Inflammatory macrophage (primary cell): ENCODE results near the gene TMEM72.

Source experiments
- DNase-seq, 2 donors: peaks; one replicate each; pipeline ENCODE4 v3.0.0-alpha.2; 2020 to 2022

The TMEM72 gene

DNA sequence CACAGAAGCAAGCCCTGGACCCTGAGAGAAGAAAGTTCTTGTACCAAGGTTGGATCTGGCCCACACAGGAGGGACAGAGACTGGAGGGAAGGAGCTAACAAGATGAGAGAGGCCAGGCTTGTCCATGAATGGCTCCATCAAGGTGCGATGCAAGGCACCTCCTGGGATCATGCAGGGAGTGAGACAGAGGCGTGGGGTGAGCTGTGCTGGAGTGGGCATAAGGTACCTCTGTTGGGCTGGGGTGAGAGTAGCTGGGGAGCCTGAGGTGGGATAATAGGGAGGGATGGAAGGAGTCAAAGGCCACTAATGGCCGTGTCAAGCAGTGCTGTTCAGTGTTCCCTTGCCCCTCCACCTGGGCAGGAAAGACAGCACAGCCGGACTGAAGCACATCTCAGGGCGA, 9.9 kb downstream of the TMEM72 start:
- DNase-seq: no peak

DNA sequence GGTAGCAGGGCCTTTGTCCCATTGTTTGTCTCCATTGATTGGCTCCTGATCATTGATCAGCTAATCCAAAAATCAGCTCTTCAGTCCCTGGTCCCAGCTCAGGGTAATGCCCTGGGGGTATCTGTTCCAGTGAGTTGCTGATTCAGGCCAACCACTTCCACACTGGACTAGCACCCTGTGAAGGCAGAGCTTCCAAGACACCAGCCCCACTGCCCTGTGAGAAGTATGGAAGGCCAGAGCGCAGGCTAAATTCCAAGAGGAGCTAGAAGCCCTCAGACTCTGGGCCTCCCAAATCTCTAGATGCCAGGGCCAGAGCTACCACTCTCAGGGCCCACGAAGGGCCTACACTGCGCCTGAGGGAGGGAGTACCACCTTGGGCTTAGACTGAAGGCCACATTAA, 10.4 kb downstream of the TMEM72 start:
- no peak for DNase-seq

DNA sequence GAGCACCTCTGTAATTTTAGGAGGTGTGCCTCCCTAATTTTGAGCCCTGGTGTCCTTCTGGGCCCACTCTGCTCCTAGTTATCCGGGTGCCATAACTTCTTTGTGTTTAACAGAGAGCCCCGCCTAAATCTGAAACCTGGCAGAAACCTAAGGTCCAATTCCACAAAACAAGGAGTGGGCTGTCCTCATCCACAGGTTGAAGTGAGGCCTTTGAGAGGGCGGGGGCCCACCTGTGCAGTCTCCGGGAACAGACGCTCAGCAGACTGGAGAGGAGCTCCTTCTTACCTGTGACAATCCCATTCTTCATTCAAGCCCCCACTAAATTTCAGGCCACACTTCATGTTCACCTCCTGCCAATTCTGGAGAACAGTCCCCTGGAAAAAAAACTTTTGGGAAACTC, 10.9 kb downstream of the TMEM72 start:
- no peak for DNase-seq

DNA sequence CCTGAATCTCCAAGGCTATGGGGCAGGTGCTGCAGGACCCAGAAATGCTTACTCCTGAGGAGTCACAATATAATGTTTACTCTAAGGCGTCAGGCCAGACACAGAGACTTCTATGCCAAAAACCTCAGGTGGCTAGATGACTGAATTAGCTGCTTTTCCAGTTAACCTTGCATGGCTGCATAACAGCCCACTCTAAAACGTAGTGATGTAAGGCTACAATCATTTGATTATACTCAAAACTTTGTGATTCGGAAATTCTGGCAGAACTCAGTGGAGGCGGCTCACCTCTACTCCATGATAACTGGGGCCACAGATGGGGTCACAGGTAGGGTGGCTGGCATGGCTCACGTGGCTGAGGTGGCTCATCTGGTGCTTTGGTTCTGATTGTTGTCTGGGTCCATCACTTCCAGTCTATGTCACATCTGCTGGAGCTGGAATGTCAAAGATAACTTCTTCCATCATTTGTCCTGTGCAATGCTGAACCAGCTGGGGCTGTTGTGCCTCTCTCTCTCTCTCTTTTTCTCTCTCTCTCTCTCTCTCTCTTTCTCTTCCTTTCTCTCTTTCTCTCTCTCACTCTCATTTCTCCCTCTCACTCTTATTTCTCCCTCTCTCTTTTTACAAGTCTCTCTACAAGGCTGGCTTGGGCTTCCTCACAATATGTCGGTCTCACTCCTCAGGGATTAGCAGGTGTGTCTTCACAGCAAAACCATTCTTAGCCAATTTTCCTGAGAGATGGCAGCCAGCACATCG, 11.8 kb downstream of the TMEM72 start:
- DNase-seq: no peak

DNA sequence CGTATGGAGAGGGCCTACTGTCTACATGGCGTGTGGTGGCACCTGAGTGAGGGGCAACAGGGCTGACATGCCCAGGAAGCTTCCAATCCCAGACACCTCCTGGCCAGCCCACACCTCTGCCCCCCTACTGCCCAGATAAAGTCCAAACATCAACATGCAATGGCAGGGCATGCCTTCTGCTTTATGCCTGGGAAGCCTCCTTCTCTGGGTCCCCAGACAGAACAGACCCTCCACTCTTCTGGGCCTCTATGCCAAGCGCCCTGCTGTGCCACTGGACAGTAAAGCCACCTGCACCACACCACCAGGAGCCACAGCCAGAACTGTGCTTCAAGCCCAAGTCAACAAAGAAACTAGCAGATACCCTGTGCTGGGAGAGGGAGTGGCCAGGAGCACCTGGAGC, 12.5 kb downstream of the TMEM72 start:
- DNase-seq: no peak

DNA sequence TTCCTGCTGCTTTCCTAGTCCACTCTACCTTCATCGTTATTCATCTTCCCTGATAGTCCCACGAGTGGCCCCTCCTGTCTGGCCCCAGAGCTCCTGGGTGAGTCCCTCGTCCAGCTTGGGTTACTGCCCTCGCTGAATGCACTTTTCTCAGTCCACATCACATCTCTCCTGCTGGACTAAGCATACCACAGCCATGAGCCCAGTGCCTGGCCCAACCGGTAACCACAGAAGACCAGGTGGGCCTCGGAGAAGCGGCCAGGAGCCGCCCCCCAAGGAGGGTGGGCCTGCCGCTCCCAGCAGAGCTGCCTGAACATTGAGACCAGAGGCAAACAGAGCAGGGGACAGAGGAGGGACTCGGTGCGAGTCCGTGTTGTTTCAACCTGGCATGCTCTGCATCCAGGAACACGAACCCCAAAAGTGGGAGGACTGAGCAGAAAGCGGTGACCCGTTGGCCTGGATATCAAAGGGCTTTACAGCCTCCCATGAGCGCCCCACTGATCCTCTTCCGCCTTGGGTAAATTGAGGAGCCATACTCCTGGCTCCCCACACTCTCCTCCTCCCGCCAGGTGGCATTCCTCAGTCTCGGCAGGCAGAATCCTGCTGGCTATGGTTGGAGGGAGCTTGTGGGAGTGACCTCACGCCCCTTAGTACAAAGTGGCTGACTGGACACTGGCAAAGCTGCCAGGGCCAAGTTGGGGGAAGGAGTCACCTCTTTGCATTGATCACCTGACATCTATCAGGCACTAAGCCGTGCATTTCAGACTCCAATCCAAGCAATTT, 13.3 kb downstream of the TMEM72 start:
- DNase-seq: no peak

DNA sequence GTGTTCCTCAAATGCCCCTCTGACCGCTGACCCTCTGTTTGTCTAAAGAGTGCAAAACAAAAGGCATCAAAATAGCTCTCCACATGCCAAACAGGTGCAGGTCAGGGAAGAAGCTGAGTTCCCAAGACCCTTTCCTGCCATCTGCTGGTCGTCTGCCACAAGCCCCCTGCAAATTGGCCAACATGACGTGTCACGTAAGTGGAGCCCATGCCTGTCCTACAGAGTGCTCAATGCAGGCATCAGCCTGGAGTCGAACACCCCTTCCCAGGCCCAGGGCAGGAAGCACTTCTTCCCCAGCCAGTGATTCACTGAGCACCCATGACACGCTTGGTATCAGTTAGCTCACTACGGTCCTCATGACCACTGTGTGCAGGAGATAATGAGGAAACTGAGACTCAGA, 14.1 kb downstream of the TMEM72 start:
- DNase-seq: peak; percentile 67 to 84

DNA sequence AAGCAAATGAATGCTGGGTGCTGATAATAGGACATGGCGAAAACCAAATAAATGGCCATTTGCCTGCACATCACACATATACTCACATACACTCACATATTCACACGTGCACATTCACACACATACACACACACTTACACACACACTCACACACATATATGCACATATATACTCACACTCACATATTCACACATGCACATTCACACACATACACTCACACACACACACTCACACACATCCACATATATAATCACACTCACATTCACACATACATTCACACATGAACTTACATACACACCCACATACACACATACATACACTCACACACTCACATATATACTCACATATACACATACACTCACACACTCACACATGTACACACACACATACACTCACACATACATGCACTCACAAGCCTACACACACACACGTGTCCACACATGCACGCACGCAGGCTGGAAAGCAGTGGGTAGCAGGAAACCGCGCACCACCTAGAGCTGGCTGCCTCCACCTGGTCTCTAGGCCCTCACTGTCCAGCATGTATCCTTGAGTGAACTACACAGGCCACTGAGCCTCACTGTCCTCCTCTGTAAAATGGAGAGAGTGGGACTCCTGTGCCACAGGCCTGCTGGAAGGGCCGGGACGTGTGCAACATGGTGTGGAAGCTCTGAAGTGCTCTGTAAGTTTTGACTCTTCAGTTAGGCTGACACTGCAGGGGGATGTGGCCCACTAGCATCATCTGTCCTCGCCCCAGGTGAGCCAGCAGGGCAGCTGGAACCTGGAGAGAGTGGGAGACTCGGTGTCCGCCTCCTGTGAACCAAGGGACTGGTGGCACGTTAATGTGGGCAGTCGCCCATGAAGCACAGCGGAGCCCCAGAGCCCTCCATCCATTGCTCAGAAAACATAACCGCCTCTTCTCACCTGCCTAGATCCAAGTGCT, 14.9 kb downstream of the TMEM72 start:
- DNase-seq: no peak

DNA sequence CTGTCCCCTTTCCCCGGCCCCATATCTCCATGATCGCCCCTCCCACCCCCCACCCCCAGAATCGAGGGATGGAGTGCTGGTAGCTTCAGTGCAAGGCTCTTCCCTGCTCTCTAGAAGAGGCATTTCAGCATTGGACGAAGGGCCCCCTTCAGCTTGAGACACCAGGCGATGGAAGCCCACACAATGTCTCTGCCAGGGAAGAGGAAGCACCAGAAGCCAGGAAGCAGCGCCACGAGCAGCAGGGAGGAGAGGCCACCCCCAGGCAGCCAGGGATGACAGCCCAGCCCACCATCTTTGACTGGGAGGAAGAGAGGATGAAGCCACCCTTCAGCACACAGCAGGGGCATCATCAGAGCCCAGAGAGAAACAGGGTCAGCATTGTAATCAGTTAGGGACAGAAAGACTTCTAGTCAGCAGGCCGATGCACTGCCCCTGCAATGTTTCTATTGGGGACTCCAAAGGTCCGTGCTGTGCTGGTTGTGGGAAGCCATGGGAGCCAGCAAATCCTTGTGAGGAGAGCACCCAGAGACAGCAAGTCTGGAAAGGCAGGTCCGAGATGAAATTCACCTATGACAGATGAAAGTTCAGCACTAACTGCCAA, 15.7 kb downstream of the TMEM72 start:
- DNase-seq: peak; percentile 32 to 74

DNA sequence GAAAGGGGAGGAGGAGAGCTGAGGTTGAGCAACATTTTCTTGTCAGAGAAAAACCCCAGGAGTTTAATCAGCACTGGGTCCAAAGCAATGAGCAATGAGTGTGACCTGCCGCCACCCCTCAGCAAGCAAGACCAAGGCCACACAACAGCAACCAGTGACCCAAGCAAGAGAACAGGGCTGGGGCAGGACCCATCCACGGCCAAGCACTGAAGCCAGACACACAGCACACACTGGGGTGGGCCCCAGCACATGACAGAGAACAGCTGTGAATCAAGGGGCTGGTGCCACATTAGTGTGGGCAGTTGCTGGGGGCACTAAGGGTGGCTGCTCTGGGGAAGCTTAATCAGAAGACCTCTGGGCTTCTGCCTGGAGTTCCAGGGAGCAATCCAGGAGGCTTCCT, 16.2 kb downstream of the TMEM72 start:
- DNase-seq: peak in 1 of 2 donors; percentile 40

DNA sequence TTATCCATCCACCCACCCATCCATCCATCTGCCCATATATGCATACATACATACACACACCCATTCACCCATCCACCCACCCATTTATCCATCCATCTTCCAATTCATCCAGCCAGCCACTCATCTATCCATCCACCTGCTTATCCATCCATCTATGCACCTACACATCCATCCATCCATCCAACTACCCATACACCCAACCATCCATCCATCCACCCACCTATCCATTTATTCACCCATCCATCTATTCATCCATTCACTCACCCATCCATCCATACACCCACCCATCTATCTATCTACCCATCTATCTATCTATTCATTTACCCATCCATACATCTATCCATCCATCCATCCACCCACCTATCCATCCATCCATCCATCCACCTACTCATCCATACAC, 17.3 kb downstream of the TMEM72 start:
- DNase-seq: no peak

DNA sequence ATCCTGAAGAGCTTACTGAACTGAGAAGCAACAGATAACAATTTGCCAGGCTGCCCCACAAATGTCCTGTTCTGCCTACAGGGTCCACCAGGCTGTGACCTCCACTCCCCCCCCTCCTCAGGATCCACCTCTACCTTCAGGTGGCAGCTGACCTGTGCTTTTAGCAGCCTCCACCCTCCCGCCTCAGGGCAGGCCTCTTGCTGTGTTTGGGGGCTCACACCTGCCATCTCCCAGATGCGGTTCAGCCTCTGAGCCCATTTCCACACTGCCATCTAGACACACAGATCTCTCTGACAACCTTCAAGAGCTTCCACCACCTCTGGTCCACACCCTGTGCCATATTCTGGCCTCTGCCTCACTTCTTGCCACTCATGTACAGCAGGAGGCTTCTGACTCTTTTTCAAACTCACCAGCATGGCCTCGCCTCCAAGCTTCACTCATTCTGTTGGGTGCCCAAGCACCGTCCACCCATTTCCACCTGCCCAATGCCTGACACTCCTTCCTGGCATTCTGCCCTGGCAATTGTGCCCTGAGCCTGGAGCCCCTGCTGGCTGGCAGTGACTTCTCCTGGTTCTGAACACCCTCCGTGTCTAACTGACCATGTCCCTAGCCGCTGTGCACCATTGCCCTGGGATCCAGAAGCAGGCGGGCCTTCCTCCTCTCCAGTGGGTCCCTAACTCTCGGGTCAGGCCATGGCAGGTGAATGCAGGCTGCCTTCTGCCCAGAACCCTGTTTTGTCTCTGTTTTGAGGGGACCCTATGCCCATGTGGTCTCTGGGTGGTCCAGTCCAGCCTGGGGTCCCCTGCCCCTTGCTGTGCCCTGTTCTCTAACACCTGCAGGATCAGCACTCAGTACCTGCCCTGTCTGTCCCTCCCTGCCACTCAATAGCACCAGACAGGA, 18.5 kb downstream of the TMEM72 start:
- DNase-seq: no peak

DNA sequence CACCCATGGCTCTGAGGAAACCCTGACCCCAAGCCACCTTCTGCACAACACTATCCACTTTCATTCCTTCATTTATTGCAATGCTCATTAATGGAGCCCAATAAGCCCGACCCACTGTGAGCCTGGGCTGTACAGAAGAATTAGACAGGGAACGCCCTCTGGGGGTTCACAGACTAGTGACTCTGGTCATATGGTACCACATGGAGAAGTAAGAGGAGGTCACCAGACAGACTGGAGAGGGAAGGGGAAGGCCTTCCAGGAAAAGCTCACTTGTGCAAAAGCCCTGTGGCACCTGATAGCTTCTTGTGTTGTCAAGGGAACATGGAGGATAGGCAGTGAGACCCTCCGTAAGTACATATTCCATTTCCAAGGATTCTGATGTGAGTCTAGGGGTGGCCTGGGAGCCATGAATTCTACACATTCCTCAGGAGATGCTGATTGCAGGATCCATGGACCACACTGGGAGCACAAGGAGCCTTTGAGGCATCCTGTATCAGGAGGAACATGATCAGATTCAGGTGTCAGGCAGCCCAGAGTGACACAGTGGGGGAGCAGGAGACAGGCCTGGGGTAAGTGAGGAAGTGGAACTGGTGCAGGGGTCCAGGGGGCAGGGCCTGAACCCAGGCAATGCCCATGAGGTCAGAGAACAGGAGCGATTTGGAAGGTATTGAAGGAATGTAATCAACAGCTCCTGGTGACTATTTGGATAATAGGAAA, 19.9 kb downstream of the TMEM72 start:
- DNase-seq: peak; percentile 78 to 79

DNA sequence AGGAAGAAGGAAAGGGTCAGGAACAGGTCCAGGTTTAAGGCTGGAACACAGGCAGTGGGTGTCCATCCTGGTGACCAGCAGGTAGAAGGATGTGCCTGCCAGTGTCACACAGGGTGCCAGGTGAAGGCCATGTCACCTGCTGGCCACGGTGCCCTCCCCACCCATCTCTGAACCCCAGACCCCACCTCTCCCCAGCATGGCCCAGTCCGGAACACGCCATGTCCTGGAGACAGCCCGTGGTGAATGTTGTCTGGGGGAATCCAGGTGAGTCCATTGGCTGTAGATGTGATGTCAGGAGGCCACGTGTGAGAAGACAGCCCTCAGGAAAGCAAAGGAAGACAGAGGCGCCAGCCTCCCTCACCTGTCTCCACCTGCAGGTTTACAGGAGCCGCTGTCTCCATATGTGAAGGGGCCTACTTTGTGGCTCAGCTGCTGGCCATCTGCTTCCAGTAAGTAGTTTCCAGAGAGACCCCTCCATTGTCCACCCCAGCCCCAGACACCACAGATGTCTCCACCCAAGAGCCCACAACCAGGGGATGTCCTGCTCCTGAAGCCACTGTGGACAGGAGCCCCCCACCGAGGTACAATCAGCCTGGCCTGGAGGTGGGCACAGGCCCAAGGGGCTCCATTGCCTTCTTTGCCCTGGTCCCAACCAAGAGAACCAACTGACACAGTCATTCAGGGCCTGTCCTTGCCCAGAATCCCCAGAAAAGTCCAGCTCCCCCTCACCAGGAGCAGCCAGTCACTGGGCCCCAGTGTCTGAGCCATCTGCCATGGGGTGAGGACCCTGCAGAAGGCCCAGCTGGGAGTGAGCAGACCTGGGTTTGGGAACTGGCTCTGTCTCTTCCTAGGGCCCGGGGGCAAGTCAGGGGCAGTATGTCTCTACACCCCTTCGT, 20.7 kb downstream of the TMEM72 start:
- DNase-seq: no peak

DNA sequence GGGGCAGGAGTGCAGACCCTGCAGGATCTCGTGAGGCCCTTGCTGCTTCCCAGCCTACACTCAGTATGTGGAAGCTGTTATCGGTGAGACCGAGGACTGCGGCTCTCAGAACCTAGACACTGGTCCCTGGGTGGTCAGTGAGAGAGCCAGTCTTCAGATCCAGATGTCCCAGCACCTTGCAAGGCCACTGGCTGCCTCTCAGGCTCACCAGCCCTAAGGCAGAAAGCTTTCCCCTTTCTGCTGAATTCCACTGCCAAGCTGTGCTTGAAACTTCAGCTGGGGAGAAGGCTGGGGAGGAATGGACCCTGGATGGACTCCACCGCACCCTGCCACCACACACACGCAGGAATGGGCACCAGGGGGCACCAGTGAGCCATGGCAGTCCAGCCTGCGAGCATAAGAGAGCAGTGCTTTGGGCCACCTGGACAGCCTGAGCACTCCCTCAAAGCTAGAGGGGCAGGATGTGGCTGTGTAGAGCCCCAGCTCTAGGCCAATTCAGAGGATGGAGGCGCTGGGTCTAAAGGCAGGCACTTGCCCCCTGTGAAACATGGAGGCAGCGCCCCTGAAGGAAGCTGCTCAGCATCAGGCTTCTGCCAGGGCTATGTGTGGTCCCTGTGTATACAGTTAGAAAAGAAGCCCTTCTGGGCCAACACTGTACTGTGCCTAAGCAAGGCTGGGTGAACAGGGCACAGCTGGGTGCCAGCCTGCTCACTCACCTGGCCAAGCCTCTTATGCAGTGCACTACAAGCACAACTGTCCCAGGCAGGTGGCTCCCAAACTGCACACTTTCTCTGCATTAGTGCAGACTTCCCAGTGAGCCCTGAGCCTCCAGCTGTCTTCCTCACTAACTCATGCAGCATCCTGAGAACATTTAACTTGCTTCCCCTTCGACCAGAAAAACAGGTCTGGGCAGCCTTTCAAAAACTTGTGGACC, 21.6 kb downstream of the TMEM72 start:
- peak; percentile 85 for DNase-seq

DNA sequence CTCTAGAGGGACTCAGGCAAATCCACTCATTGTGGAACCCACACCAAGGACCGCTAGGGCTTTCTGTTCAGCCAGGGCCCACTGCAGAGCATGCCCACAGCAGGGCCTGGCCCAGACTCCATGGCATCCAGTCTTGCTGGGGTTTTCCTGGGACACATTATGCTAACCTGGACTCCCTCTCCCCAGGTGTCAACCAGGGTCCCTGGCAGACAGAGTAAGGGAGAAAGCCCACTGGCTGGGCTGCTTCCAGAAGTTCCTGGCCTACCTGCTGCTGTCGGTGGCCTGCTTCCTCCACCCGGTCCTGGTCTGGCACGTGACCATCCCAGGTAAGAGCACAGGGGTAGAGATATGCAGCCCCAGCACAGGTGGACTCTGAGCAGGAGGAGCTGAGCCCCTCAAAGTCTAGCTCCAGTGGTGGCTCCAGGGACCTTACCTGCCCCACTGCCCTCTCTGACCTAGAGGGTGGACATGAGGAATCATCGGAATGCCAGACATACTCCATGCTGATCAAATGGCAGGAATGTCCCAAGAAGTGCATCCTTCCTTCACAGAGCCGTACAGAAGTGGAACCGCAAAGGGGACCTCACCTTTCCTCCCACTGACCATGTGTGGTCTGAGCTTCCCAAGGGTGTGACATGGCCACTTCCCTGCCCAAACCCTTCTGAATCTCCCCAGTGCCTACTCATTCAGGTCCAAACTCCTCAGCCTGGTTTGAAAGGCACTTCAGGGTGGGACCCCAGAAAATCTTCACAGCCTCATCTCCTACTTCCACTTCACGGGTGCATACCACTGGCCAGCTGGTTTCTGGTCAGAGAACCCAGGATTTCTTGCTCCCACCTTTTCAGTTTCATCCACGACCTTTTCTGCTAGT, 22.5 kb downstream of the TMEM72 start:
- DNase-seq: no peak

DNA sequence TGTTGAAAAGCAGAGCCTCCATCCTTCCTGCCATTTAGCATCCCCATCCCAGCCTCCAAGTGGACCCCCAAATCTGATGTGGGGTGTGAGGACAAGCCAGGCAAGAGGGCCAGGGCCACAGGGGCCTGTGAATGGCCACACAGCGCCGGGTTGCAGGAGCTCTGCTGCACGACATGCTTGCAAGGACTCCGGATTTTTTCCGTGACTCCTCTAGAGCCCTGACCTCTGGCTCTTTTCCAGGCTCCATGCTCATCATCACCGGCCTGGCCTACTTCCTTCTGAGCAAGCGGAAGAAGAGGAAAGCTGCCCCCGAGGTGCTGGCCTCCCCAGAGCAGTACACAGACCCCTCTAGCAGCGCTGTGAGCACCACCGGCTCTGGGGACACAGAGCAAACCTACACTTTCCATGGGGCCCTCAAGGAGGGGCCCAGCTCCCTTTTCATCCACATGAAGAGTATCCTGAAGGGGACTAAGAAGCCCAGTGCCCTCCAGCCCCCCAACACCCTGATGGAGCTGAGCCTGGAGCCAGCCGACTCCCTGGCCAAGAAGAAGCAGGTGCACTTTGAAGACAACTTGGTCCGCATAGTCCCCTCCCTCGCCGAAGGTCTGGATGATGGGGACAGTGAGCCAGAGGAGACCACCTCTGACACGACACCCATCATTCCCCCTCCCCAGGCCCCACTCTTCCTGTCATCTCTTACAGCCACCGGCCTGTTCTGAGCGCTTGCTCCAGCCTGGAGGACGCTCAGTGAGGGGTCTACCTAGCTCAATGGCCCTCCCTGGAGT, 23.5 kb downstream of the TMEM72 start:
- DNase-seq: peak in 1 of 2 donors; percentile 26
